ENCODE data around the gene KIF3A. TPM values are rescaled to one million over a fixed set of nuclear protein-coding genes. Genes with fewer than 3 reads are reported as not detected.

KIF3A gene
- total RNA-seq, 1 donor from 2014 or later: 33.6 TPM

- DNase-seq (ENCODE audit: low spot score, unreplicated experiment): no peak
- Mint-ChIP-seq H3K36me3 (ENCODE audit: insufficient read depth) (peaks cover 11% of the 10 kb centered on the region), H3K4me3 (ENCODE audit: low read depth) (no peak overlapping the region), H3K4me1 (ENCODE audit: low read depth) (peaks cover 13% of the 10 kb centered on the region), H3K27me3 (no peaks in the 10 kb centered on the region), H3K9me3 (ENCODE audit: low read depth) (no peaks in the 10 kb centered on the region), H3K27ac (no peak overlapping the region)
- TF ChIP-seq CTCF (IDR thresholded peaks at IDR 0.05; ENCODE audit: unreplicated experiment): no peak
These were observed 7.5 kb downstream of the KIF3A start for GRCh38 chr5:132729896-132730295.

DNA sequence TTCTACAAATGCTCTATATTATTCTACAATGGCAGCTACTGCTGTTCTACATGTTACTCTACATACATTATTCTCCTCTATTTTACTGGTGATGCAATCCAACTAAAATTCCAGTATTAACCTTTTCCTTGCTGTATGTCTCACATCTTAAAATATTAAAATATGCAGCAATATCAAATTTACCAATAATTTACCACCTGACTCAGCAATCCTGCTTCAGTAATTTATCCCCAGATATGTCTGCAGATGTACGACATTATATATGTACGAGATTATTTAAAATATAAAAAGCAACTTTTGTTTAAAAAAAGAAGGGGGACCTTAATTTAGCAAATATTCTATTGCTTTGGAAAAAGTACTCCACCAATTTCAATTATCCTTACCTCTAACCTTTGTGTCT lies 11.6 kb downstream of the KIF3A start:
- no peaks in the 10 kb centered on the region for H3K27me3 Mint-ChIP-seq
- H3K4me3 Mint-ChIP-seq (ENCODE audit: low read depth): no peak overlapping the region
- H3K9me3 Mint-ChIP-seq (ENCODE audit: low read depth): no peaks in the 10 kb centered on the region
- H3K36me3 Mint-ChIP-seq (ENCODE audit: insufficient read depth): peaks cover 20% of the 10 kb centered on the region
- no peaks in the 10 kb centered on the region for H3K4me1 Mint-ChIP-seq (ENCODE audit: low read depth)
- no peak overlapping the region for H3K27ac Mint-ChIP-seq
- no peak for DNase-seq (ENCODE audit: low spot score, unreplicated experiment)
- TF ChIP-seq CTCF (IDR thresholded peaks at IDR 0.05; ENCODE audit: unreplicated experiment): no peak

DNA sequence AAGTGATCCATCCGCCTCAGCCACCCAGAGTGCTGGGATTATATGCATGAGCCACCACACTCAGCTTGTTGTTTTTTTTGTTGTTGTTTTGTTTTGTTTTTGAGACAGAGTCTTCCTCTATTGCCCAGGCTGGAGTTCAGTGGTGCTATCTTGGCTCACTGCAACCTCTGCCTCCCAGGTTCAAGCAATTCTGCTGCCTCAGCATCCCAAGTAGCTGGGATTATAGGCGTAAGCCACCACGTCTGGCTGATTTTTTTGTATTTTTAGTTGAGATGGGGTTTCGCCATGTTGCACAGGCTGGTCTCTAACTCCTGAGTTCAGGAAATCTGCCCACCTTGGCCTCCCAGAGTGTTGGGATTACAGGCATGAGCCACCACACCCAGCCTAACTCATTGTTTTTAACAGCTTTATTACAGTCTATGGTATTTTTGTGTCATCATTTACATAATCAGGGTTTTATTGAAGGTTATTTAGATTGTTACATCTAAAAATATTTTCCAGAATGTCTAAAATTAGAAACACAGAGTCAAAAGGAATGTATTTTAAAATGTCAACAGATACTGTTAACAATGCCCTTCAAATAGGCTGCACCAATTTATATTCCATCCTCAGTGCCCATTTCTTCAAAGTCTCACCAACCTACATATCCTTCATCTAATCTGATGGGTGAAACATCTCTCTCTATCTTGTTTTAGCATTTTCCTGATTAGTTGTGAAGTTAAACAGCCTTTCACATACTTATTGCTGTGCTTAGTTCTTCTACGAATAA lies 18.6 kb downstream of the KIF3A start:
- no peak for DNase-seq (ENCODE audit: low spot score, unreplicated experiment)
- H3K9me3 Mint-ChIP-seq (ENCODE audit: low read depth): no peaks in the 10 kb centered on the region
- no peak for TF ChIP-seq CTCF (IDR thresholded peaks at IDR 0.05; ENCODE audit: unreplicated experiment)
- H3K4me1 Mint-ChIP-seq (ENCODE audit: low read depth): no peaks in the 10 kb centered on the region
- H3K4me3 Mint-ChIP-seq (ENCODE audit: low read depth): no peak overlapping the region
- H3K27me3 Mint-ChIP-seq: no peaks in the 10 kb centered on the region
- peaks cover 18% of the 10 kb centered on the region for H3K36me3 Mint-ChIP-seq (ENCODE audit: insufficient read depth)
- no peak overlapping the region for H3K27ac Mint-ChIP-seq

DNA sequence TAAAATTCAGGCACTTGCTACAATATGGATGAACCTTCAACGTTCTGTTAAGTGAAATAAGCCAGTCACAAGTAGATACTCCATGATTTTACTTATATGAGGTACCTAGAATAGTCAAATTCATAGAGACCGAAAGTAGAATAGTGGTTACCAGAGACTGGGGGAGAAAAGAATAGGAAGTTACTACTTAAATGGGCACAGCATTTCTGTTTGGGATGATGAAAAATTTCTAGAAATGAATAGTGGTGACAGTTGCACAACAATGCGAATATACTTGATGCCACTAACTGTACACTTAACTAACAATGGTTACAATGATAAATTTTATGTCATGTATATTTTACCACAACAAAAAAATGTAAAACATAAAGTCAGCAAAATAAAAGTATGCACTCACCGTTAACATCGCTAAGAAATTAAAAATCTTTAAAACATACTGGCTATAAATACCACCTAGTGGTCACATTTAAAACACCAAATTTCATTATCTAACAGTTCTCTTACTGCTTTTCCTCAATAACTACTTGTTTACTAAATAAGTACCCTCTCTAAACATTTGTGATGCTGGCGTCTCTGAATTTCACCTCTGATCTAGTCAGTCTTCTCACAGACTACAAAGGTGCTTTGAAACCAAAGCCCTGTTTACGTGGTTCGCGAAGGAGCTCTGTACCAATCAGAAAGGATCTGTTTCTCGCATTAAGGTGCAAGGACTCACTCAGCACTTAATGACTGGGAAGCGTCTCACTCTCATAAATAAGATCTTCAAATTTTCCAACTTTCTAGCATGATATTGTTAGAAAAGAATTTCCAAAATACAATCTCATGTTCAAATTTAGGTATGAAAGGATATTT lies 22.7 kb downstream of the KIF3A start:
- Mint-ChIP-seq H3K9me3 (ENCODE audit: low read depth) (no peaks in the 10 kb centered on the region), H3K4me3 (ENCODE audit: low read depth) (no peak overlapping the region), H3K36me3 (ENCODE audit: insufficient read depth) (peaks cover 9% of the 10 kb centered on the region), H3K4me1 (ENCODE audit: low read depth) (no peaks in the 10 kb centered on the region), H3K27ac (no peak overlapping the region), H3K27me3 (no peaks in the 10 kb centered on the region)
- TF ChIP-seq CTCF (IDR thresholded peaks at IDR 0.05; ENCODE audit: unreplicated experiment): peak; percentile 45
- DNase-seq (ENCODE audit: low spot score, unreplicated experiment): no peak

DNA sequence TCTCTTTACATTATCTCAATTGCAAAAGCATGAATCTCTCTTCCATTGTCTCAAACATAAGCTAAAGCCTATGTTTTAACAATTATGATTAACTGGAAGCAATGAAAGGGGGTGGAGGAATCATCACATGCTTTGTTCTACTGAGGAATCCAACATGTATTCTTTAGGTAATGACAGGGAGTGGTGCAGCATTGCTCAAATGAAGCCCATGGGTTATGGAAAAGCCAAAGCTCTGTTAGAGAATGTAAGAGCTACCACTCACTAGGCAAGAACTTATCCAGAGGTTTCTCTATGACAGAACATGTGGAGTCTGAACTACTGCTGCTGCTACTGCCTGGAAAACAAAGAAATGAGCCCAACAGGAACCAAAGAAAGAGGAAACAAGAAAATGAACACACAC lies 28.7 kb downstream of the KIF3A start:
- Mint-ChIP-seq H3K27ac (no peak overlapping the region), H3K4me3 (ENCODE audit: low read depth) (no peak overlapping the region), H3K9me3 (ENCODE audit: low read depth) (no peaks in the 10 kb centered on the region), H3K4me1 (ENCODE audit: low read depth) (no peaks in the 10 kb centered on the region), H3K36me3 (ENCODE audit: insufficient read depth) (peaks cover 5% of the 10 kb centered on the region), H3K27me3 (no peaks in the 10 kb centered on the region)
- no peak for DNase-seq (ENCODE audit: low spot score, unreplicated experiment)
- no peak for TF ChIP-seq CTCF (IDR thresholded peaks at IDR 0.05; ENCODE audit: unreplicated experiment)

All from progenitor cell of endocrine pancreas (in vitro differentiated cells).